HepG2 (cell line): ENCODE measurements around the gene MT1F. TPM values are rescaled to one million over a fixed set of nuclear protein-coding genes. Genes with fewer than 3 reads are reported as not detected.

Source experiments
- ATAC-seq: fragments of 200-7000 bp; cut with Tn5 transposase; 3 replicates; pipeline ENCODE4 v1.9.1; 2020; ENCODE audit warnings: mild to moderate bottlenecking, moderate library complexity
- BruUV-seq: library from RNA; stranded (reverse); fragments of 400-500 nt; replicated peaks from 2 replicates; lab custom pipeline; 2021; lab: Mats Ljungman, UMichigan
- CTCF ChIA-PET: fragments of 300-600 bp; formaldehyde crosslinking; extraction: SDS; loops from one replicate; lab custom pipeline; 2021; ENCODE audit warnings: low total read pairs, inconsistent platforms, low intra/inter-chr PET ratio; lab: Yijun Ruan, JAX
- POLR2A ChIA-PET: fragments of 350-600 bp; sonication (Branson Sonifier 250); formaldehyde crosslinking; loops from one replicate; lab custom pipeline; 2020; ENCODE audit warnings: antibody characterized with exemption, inconsistent platforms; lab: Yijun Ruan, JAX
- DNase-seq: peaks from one replicate; pipeline ENCODE4 v3.0.0-alpha.2; 2015; ENCODE audit warnings: low spot score
- FAIRE-seq: peaks from 3 replicates; lab custom pipeline; 2011; peaks lifted over from hg19 to GRCh38; lab: Jason Lieb, UNC
- H2AFZ ChIP-seq: one replicate; pipeline ENCODE4 v1.6.1; 2011; ENCODE audit warnings: low read length, inconsistent platforms
- H3K27ac ChIP-seq: fragments of 300-600 bp; 3 replicates; pipeline ENCODE4 v1.8.0; 2011; ENCODE audit warnings: mixed run types, mild to moderate bottlenecking, mixed read lengths, low read length, inconsistent platforms; ENCODE audit not compliant: insufficient read depth; ENCODE audit errors: extremely low read length
- H3K27me3 ChIP-seq, 2 experiments: fragments of 200-600 bp in 1 of 2; 2 replicates in 1 of 2; 3 replicates in 1 of 2; pipeline versions ENCODE4 v1.6.0 to v1.8.0; 2011; ENCODE audit warnings: low read length in 2 of 2, mild to moderate bottlenecking in 2 of 2, moderate library complexity in 2 of 2, inconsistent platforms in 1 of 2; ENCODE audit not compliant: insufficient read depth in 2 of 2, control insufficient read depth in 1 of 2
- H3K36me3 ChIP-seq, 2 experiments: fragments of 200-600 bp in 1 of 2; replicated peaks in 1 of 2; 2 replicates in 1 of 2; 3 replicates in 1 of 2; pipeline versions ENCODE4 v1.5.1 to v1.8.0; 2011; ENCODE audit warnings: low read length in 2 of 2, inconsistent platforms in 1 of 2; ENCODE audit not compliant: insufficient read depth in 2 of 2, control insufficient read depth in 1 of 2
- H3K4me1 ChIP-seq: 2 replicates; pipeline ENCODE4 v1.5.1; 2012; ENCODE audit warnings: low read length, inconsistent platforms; ENCODE audit not compliant: insufficient read depth
- H3K4me2 ChIP-seq: 2 replicates; pipeline ENCODE4 v1.6.0; 2011; ENCODE audit warnings: low read depth, low read length, inconsistent platforms
- H3K4me3 ChIP-seq, 3 experiments: fragments of 200-600 bp in 1 of 3; sonication (generic), shearing (Covaris generic) in 1 of 3; replicated peaks in 1 of 3; 2 replicates each; pipeline ENCODE4 v1.5.1; 2011 to 2016; ENCODE audit warnings: low read length in 3 of 3, inconsistent platforms in 2 of 3, low read depth in 2 of 3, mild to moderate bottlenecking in 2 of 3, control low read depth in 1 of 3, mixed read lengths in 1 of 3; ENCODE audit not compliant: insufficient read depth in 1 of 3
- H3K79me2 ChIP-seq: one replicate; pipeline ENCODE4 v1.6.1; 2011; ENCODE audit warnings: low read length, inconsistent platforms; ENCODE audit not compliant: insufficient read depth
- H3K9ac ChIP-seq: 2 replicates; pipeline ENCODE4 v1.6.0; 2011; ENCODE audit warnings: mild to moderate bottlenecking, low read depth, low read length, inconsistent platforms; ENCODE audit not compliant: insufficient read depth
- H3K9me3 ChIP-seq: 2 replicates; pipeline ENCODE4 v1.5.1; 2012; ENCODE audit warnings: mild to moderate bottlenecking, low read length
- H4K20me1 ChIP-seq: 2 replicates; pipeline ENCODE4 v1.6.0; 2011; ENCODE audit warnings: inconsistent platforms, mild to moderate bottlenecking, low read length, moderate library complexity; ENCODE audit not compliant: insufficient read depth
- AGO2 ChIP-seq: fragments of 200-400 bp; formaldehyde crosslinking; optimal IDR thresholded peaks from 2 replicates; pipeline ENCODE3; 2017; ENCODE audit warnings: mild to moderate bottlenecking, low read depth, low read length, moderate library complexity
- GFI1 ChIP-seq: sonication (generic); formaldehyde crosslinking; IDR thresholded peaks from 2 replicates; pipeline ENCODE4 v1.5.0; 2020; ENCODE audit warnings: missing genetic modification reagents, mild to moderate bottlenecking, borderline replicate concordance
- MIER3 ChIP-seq: IDR thresholded peaks from 2 replicates; pipeline ENCODE4 v1.6.1; 2016; ENCODE audit warnings: missing compliant biosample characterization, borderline replicate concordance
- NBN ChIP-seq: fragments of 450-650 bp; conservative IDR thresholded peaks from 2 replicates; pipeline ENCODE4 v1.6.1; 2017
- SALL2 ChIP-seq: sonication (generic); formaldehyde crosslinking; IDR thresholded peaks from 2 replicates; pipeline ENCODE4 v1.8.1; 2023; ENCODE audit warnings: mild to moderate bottlenecking, missing genetic modification reagents, inconsistent platforms
- ZBED4 ChIP-seq: sonication (generic); formaldehyde crosslinking; IDR thresholded peaks from 2 replicates; pipeline ENCODE4 v1.4.0; 2020; ENCODE audit warnings: missing genetic modification reagents, borderline replicate concordance
- ZKSCAN5 ChIP-seq: sonication (generic); formaldehyde crosslinking; IDR thresholded peaks from 2 replicates; pipeline ENCODE4 v1.5.1; 2020; ENCODE audit warnings: mild to moderate bottlenecking, missing genetic modification reagents
- ZNF280D ChIP-seq: sonication (generic); formaldehyde crosslinking; IDR thresholded peaks from 2 replicates; pipeline ENCODE4 v1.5.1; 2020; ENCODE audit warnings: mild to moderate bottlenecking, missing genetic modification reagents
- ZNF333 ChIP-seq: sonication (generic); formaldehyde crosslinking; IDR thresholded peaks from 2 replicates; pipeline ENCODE4 v1.4.0; 2020; ENCODE audit warnings: mild to moderate bottlenecking, missing genetic modification reagents, borderline replicate concordance
- ZNF446 ChIP-seq: sonication (generic); formaldehyde crosslinking; IDR thresholded peaks from 2 replicates; pipeline ENCODE4 v1.5.0; 2020; ENCODE audit warnings: mild to moderate bottlenecking, missing genetic modification reagents
- WGBS: methylation state at CpG from one replicate; pipeline ENCODE4 v1.1.6; 2017; ENCODE audit warnings: low lambda C conversion rate; 5-methylcytosine and 5-hydroxymethylcytosine counted together
- in situ Hi-C: cut with HindIII; loops from 2 replicates; pipeline ENCODE4 v1.10.0; 2017; ENCODE audit warnings: low pct_unique_long_range_greater_than_20kb; ENCODE audit not compliant: extremely low pct_ligation_motif_present
- intact Hi-C: fragments of 100-400 bp; cut with micrococcal nuclease; formaldehyde crosslinking; loops from one replicate; pipeline ENCODE4 v1.10.0; 2022; ENCODE audit not compliant: unreplicated experiment
- polyA plus RNA-seq, 8 experiments: library from polyadenylated mRNA; depleted of rRNA in 3 of 8; stranded (reverse) in 7 of 8; unstranded in 1 of 8; fragments of >200 nt; fragmentation: Illumina TruSeq in 4 of 8; extraction: Trizol in 4 of 8; gene quantifications; 2 replicates each; pipeline versions ENCODE4 v1.2.1 to v1.2.3, GENCODE V29; 2011 to 2016; ENCODE audit warnings: low read depth in 4 of 8, missing spikeins in 1 of 8, mixed read lengths in 1 of 8; ENCODE audit not compliant: insufficient read depth in 1 of 8
- total RNA-seq, 5 experiments: library from RNA; depleted of rRNA; stranded (reverse); fragments of >200 nt; fragmentation: Illumina TruSeq; extraction: Trizol; gene quantifications; 2 replicates each; pipeline ENCODE4 v1.2.3, GENCODE V29; 2016; ENCODE audit warnings: low read depth in 1 of 5
- TF ChIP-seq, protein P1 (sequence below): sonication (generic); formaldehyde crosslinking; IDR thresholded peaks from 2 replicates; pipeline ENCODE4 v1.4.0; 2020; ENCODE audit warnings: missing genetic modification reagents, low read depth, mild to moderate bottlenecking, borderline replicate concordance

The MT1F gene
- total and polyA plus RNA-seq, 2 of the 13 experiments (the other 11 are each of a cell fraction or from before 2014, with no cell fraction given) = 1.9 to 169 TPM

GRCh38 chr16:56651586-56651985 lies 6.2 kb upstream of the MT1F start, which contains the start of gene MT1B:
MT1B (plus strand) TSS chr16:56651886; CDS start chr16:56651954, 68 bp downstream.
- Histone ChIP-seq H3K27ac (no peak within 1 kb of the TSS), H4K20me1 (no peaks in the 10 kb centered on the region), H2AFZ (no peak within 1 kb of the TSS), H3K4me3 (no peak within 1 kb of the TSS), H3K4me1 (peaks cover 24% of the 10 kb centered on the region), H3K4me2 (no peak within 1 kb of the TSS), H3K36me3 (no peaks in the 10 kb centered on the region), H3K9me3 (no peaks in the 10 kb centered on the region), H3K79me2 (no peaks in the 10 kb centered on the region), H3K9ac (no peak within 1 kb of the TSS), H3K27me3 (peaks cover 2 to 28% of the 10 kb centered on the region in 2 experiments; a peak in 3 of 5 replicates)
- DNase-seq (no peak), FAIRE-seq (no peak), ATAC-seq (peak; percentile 17)
- 9% methylated on average over 4 of the region's 7 CpGs for WGBS
- intact Hi-C loops = loop anchor here (10.0 kb wide), 1 partner anchor 47 kb away; the partner anchor contains the start of gene MT2A
- in situ Hi-C loops = no loop called here
- POLR2A ChIA-PET = no interaction called here
- BruUV-seq = no TSS peak
- TF ChIP-seq ZKSCAN5 (CRISPR knock-in tag) (no peak), SALL2 (CRISPR knock-in tag) (no peak), ZNF446 (CRISPR knock-in tag) (no peak), NBN (no peak), ZNF280D (CRISPR knock-in tag) (no peak), MIER3 (CRISPR knock-in tag) (no peak), ZNF333 (CRISPR knock-in tag) (no peak), GFI1 (CRISPR knock-in tag) (no peak), AGO2 (no peak), ZBED4 (CRISPR knock-in tag) (no peak)
- TF ChIP-seq, protein P1, sequence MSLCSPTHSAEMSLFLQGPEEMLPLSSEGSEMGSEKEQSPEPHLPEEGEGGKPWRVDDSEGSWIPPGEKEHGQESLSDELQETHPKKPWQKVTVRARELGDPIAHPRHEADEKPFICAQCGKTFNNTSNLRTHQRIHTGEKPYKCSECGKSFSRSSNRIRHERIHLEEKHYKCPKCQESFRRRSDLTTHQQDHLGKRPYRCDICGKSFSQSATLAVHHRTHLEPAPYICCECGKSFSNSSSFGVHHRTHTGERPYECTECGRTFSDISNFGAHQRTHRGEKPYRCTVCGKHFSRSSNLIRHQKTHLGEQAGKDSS = no peak
- CTCF ChIA-PET = no interaction called here
